HG03280 (cell line): ENCODE measurements around the gene BTBD16.

ENCODE experiments used
- ATAC-seq: cut with Tn5 transposase; IDR thresholded peaks from one replicate; pipeline ENCODE4 v1.9.1; 2021; ENCODE audit warnings: mild to moderate bottlenecking, moderate library complexity; ENCODE audit not compliant: unreplicated experiment

The BTBD16 gene

GRCh38 chr10:122246830-122247520 is 24.1 kb upstream of the BTBD16 start:
- ATAC-seq: no peak

GRCh38 chr10:122248356-122249302 is 22.5 kb upstream of the BTBD16 start:
- no peak for ATAC-seq

GRCh38 chr10:122249303-122249850 is 21.7 kb upstream of the BTBD16 start:
- ATAC-seq: no peak

DNA sequence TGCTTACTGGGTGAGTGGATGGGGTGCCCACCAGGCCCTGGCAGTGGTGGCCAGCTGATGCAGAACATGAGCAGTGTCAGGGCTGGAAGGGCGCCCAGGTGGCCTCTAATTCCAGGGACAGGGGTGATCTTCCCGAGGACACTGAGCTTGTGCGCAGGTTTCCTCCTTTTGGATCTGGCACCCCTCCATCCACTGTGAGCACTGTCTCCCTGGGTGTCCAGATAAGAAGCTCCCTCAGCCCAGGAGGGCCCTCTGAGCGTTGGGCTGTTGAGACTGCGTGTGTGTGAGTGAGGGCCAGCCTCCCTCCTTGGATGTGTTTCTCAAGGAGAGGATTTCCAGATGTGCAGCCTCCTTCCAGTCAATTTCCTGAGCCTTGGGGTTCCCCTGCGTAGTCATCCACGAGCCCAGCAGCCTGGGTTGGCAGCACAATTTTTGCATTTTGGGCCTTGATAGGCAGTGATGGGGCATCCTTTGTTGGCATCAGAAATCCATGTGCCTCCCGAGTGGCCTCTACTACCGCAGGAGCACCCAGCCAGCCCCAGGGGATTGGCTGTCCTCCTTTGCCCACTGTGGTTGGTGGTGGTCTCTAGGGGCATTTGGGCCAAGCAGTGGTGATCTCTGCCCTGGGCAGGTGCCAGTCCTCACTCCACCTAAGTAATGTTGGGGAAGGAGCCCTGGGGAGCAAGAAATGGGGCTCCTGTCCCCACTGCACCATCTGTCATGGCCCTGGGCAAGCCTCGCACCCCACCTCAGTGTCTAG is 20.9 kb upstream of the BTBD16 start:
- ATAC-seq: no peak

GRCh38 chr10:122251459-122252255 is 19.4 kb upstream of the BTBD16 start:
- ATAC-seq: no peak

DNA sequence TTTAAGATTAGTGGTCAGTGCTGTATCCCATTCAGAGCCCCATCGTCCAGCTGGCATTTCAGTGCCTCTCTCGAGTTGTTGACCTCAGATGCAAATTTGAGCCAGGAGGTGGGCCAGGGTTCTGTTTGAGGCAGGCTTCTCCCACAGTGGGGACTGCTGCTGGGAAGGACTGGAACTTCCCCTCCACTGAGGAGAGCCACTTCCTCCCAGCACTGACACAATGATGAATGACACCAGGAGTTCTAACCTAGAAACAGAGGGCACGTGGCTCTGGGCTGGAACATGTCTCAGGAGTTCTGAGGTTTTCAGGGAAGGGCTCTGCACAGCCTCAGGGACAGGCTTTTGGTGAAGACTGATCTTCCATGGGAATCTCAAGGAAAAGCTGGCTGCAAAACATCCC is 18.3 kb upstream of the BTBD16 start:
- ATAC-seq: no peak

GRCh38 chr10:122253605-122254004 is 17.5 kb upstream of the BTBD16 start:
- no peak for ATAC-seq

GRCh38 chr10:122254831-122255230 is 16.3 kb upstream of the BTBD16 start:
- no peak for ATAC-seq

- no peak for ATAC-seq
Observed at GRCh38 chr10:122255509-122256301, 15.4 kb upstream of the BTBD16 start.

DNA sequence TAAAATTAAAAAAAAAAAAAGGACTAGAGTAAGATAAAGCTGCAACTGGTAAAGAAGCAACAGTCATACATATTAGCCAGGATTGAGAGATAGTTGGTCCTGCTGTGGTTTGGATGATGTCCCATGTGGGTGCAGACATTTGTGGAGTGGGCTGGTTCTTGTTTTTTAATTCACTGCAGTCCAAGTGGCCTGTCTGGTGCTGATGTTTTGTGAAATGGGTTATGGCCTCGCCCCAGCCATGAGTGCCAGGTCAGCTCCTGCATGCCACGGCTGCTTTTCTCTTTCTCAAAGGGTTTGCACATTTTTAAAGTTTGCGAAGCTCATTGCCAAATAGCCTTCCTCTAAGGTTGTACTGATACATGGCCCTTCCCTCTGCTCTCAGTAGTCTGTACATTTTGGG is 14.1 kb upstream of the BTBD16 start:
- no peak for ATAC-seq

GRCh38 chr10:122258136-122259074 is 12.7 kb upstream of the BTBD16 start:
- ATAC-seq: no peak

DNA sequence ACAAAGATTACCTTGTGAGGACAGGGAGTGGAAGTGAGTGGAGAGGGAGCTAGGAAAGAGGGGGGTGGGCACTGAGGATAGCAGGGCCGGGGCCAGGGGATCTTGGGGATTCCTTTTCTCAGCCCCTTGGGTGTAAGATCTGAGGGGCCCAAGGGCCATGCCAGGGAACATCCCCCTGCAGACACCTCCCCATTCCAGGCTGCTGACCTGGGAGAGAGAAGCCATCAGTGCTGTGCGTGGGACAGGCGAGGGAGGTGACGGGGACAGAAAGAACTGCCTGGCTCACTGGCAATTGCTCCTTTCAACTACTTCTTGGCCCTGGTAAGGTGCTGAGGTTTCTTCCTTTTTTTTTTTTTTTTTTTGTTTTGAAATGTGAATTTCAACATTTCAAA is 12.0 kb upstream of the BTBD16 start:
- ATAC-seq: no peak

GRCh38 chr10:122261584-122261983 is 9.5 kb upstream of the BTBD16 start:
- no peak for ATAC-seq

- no peak for ATAC-seq
Observed at GRCh38 chr10:122263971-122264370, 7.1 kb upstream of the BTBD16 start.

- ATAC-seq: no peak
Observed at GRCh38 chr10:122264436-122264835, 6.7 kb upstream of the BTBD16 start.

GRCh38 chr10:122264931-122265330 is 6.2 kb upstream of the BTBD16 start:
- ATAC-seq: no peak

GRCh38 chr10:122265896-122266295 is 5.2 kb upstream of the BTBD16 start:
- no peak for ATAC-seq
